ENCODE data around the gene IL3RA.
"Not testable (repeated sequence)": the region's sequence is repeated elsewhere in the genome, so short reads cannot be mapped to it uniquely, and the experiment has no call there.

Gene IL3RA

GRCh38 chrX:1423215-1423614 is 86.6 kb downstream of the IL3RA start:
- no peak for FAIRE-seq
- DNase-seq (ENCODE audit: insufficient read length) = no peak
- TF ChIP-seq POLR2AphosphoS5 (IDR thresholded peaks at IDR 0.05; ENCODE audit: low read depth, low read length) (no peak), TAF1 (IDR thresholded peaks at IDR 0.05; ENCODE audit: borderline replicate concordance, low read depth, low read length) (no peak), POLR2A (IDR thresholded peaks at IDR 0.05; ENCODE audit: low read depth, low read length) (no peak)

DNA sequence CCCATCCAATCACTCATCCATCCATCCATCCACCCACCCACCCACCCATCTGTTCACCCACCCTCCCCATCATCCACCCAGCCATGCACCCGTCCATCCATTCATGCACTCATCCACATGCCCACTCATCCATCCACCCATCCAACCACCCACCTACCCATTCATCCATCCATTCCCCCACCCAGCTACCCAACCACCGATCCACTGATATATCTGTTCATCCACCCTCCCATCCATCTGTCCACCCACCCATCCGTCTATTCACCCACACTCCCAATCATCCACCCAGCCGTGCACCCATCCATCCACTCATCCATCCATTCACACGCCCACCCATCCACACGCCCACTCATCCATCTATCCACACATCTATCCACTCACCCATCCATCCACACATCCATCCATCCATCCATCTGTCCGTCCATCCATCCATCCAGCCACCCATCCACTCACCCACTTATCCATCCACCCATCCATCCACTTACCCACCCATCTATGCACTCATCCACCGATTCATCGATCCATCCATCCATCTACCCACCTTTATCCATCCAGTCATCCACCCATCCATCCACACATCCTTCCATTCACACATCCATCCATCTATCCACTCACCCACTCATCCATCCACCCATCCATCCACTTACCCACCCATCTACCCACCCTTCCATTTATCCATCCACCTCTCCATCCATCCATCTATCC is 87.7 kb downstream of the IL3RA start:
- no peak for FAIRE-seq
- no peak for DNase-seq (ENCODE audit: insufficient read length)
- TF ChIP-seq TAF1 (IDR thresholded peaks at IDR 0.05; ENCODE audit: borderline replicate concordance, low read depth, low read length) (no peak), POLR2AphosphoS5 (IDR thresholded peaks at IDR 0.05; ENCODE audit: low read depth, low read length) (no peak)

GRCh38 chrX:1425381-1425780 is 88.8 kb downstream of the IL3RA start:
- TF ChIP-seq POLR2AphosphoS5 (IDR thresholded peaks at IDR 0.05; ENCODE audit: low read depth, low read length) (no peak), POLR2A (IDR thresholded peaks at IDR 0.05; ENCODE audit: low read depth, low read length) (no peak), TAF1 (IDR thresholded peaks at IDR 0.05; ENCODE audit: borderline replicate concordance, low read depth, low read length) (no peak)
- DNase-seq (ENCODE audit: insufficient read length) = no peak
- no peak for FAIRE-seq

GRCh38 chrX:1426321-1426720 is 89.7 kb downstream of the IL3RA start:
- not testable (repeated sequence) for DNase-seq (ENCODE audit: insufficient read length); FAIRE-seq

DNA sequence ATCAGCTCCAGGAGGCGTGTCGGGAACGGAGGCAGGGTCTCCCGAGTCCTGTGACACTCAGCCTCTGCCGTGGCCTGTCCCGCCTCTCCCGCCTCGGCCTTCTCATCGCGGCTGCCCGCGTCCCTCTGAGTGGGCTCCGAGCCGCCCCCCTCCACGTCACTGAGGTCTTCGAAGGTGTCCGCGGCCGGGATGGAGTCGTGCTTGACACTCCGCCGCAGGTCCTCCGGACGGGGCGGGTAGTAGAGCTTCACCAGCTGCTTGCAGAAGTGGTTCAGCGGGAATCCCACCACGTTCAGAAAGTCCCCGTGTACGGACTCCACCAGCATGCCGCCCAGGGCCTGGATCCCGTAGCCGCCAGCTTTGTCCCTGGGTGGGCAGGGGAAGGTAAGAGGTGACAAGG is 91.2 kb downstream of the IL3RA start:
- no peak for DNase-seq (ENCODE audit: insufficient read length)
- TF ChIP-seq POLR2A (IDR thresholded peaks at IDR 0.05; ENCODE audit: low read depth, low read length) = no peak
- no peak for TF ChIP-seq TAF1 (IDR thresholded peaks at IDR 0.05; ENCODE audit: borderline replicate concordance, low read depth, low read length)
- no peak for TF ChIP-seq POLR2AphosphoS5 (IDR thresholded peaks at IDR 0.05; ENCODE audit: low read depth, low read length)
- no peak for FAIRE-seq

DNA sequence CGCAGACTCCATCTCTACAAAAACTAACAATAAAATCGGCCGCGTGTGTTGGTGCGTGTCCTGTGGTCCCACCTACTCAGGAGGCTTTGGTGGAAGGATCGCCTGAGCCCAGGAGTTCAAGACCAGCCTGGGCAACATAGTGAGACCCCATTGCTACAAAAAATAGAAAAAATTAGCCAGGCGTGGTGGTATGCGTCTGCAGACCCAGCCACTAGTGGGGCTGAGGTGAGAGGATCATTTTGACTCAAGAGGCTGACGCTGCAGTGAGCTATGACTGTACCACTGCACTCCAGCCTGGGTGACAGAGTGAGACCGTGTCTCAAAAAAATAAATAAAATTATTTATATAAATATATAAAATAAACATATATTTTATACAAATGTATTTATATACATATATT is 93.9 kb downstream of the IL3RA start:
- FAIRE-seq (no peak), DNase-seq (ENCODE audit: insufficient read length) (no peak)
- TF ChIP-seq TAF1 (IDR thresholded peaks at IDR 0.05; ENCODE audit: borderline replicate concordance, low read depth, low read length) (no peak), POLR2A (IDR thresholded peaks at IDR 0.05; ENCODE audit: low read depth, low read length) (no peak), POLR2AphosphoS5 (IDR thresholded peaks at IDR 0.05; ENCODE audit: low read depth, low read length) (no peak)

All from GM12892 (cell line).